HEK293 (cell line): Measurements from ENCODE around the gene TPPP3.

ENCODE experiments used
- CTCF ChIP-seq: fragments of 450-650 bp; formaldehyde crosslinking; IDR thresholded peaks from 2 replicates; pipeline ENCODE4 v1.5.1; 2016; ENCODE audit warnings: missing biosample characterization, missing genetic modification characterization
- MYNN ChIP-seq: fragments of 450-650 bp; formaldehyde crosslinking; IDR thresholded peaks from 2 replicates; pipeline ENCODE4 v1.5.1; 2016; ENCODE audit warnings: missing biosample characterization, missing genetic modification characterization, borderline replicate concordance
- REST ChIP-seq: fragments of 450-650 bp; formaldehyde crosslinking; IDR thresholded peaks from 2 replicates; pipeline ENCODE4 v1.5.1; 2016; ENCODE audit warnings: missing biosample characterization, missing genetic modification characterization
- ZNF121 ChIP-seq: fragments of 450-650 bp; formaldehyde crosslinking; IDR thresholded peaks from 2 replicates; pipeline ENCODE4 v1.5.1; 2016; ENCODE audit warnings: missing biosample characterization, missing genetic modification characterization
- ZNF174 ChIP-seq: fragments of 450-650 bp; formaldehyde crosslinking; IDR thresholded peaks from 2 replicates; pipeline ENCODE4 v1.5.0; 2017; ENCODE audit warnings: missing biosample characterization, mild to moderate bottlenecking, missing genetic modification characterization
- ZNF202 ChIP-seq: fragments of 450-650 bp; formaldehyde crosslinking; IDR thresholded peaks from 2 replicates; pipeline ENCODE4 v1.5.1; 2016; ENCODE audit warnings: missing biosample characterization, missing genetic modification characterization, borderline replicate concordance
- ZNF335 ChIP-seq: fragments of 450-650 bp; formaldehyde crosslinking; conservative IDR thresholded peaks from 2 replicates; pipeline ENCODE4 v1.5.1; 2016; ENCODE audit warnings: missing biosample characterization, missing genetic modification characterization
- ZNF350 ChIP-seq: fragments of 450-650 bp; formaldehyde crosslinking; IDR thresholded peaks from 2 replicates; pipeline ENCODE4 v1.5.0; 2017; ENCODE audit warnings: missing biosample characterization, mild to moderate bottlenecking, missing genetic modification characterization
- ZNF362 ChIP-seq: fragments of 450-650 bp; formaldehyde crosslinking; IDR thresholded peaks from 2 replicates; pipeline ENCODE4 v1.5.1; 2016; ENCODE audit warnings: missing biosample characterization, missing genetic modification characterization
- ZNF549 ChIP-seq: fragments of 450-650 bp; IDR thresholded peaks from 2 replicates; pipeline ENCODE4 v1.5.1; 2018; ENCODE audit warnings: missing biosample characterization, missing genetic modification characterization, mild to moderate bottlenecking, inconsistent platforms, moderate library complexity
- ZNF600 ChIP-seq: fragments of 450-650 bp; formaldehyde crosslinking; IDR thresholded peaks from 2 replicates; pipeline ENCODE4 v1.5.1; 2016; ENCODE audit warnings: missing biosample characterization, missing genetic modification characterization
- ZNF704 ChIP-seq: fragments of 450-650 bp; formaldehyde crosslinking; IDR thresholded peaks from 2 replicates; pipeline ENCODE4 v1.5.1; 2016; ENCODE audit warnings: missing biosample characterization, missing genetic modification characterization

GRCh38 chr16:67341250-67341649 is 52.0 kb downstream of the TPPP3 start:
- no peak for TF ChIP-seq CTCF (tag by site-specific recombination)
- TF ChIP-seq ZNF121 (tag by site-specific recombination): no peak
- TF ChIP-seq ZNF549: no peak
- no peak for TF ChIP-seq MYNN (tag by site-specific recombination)
- no peak for TF ChIP-seq ZNF202 (tag by site-specific recombination)
- TF ChIP-seq ZNF600 (tag by site-specific recombination): no peak
- no peak for TF ChIP-seq ZNF704 (tag by site-specific recombination)
- TF ChIP-seq ZNF335 (tag by site-specific recombination): no peak
- TF ChIP-seq ZNF350 (tag by site-specific recombination): no peak
- no peak for TF ChIP-seq ZNF174 (tag by site-specific recombination)
- no peak for TF ChIP-seq REST (tag by site-specific recombination)
- no peak for TF ChIP-seq ZNF362 (tag by site-specific recombination)
